ENCODE results near the gene FAM43A.

The FAM43A gene

DNA sequence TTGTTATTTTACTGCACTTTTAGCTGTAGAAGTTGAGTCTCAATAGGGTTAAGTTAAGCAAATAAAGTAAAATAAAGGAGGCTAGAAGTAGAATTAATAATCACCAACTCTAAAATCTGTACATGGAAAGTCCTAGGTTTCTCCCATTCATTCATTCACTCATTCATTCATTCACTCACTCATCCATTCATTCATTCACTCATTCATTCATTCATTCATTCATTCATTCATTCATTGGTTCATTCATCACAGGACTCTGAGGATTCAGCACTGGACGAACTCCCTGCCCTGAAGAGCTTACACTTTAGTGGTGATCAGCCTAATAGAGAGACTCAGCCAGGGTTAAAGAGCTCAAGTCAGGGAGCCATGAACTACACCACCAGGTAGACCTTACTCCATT lies 9.2 kb upstream of the FAM43A start:
- no peak for DNase-seq

DNA sequence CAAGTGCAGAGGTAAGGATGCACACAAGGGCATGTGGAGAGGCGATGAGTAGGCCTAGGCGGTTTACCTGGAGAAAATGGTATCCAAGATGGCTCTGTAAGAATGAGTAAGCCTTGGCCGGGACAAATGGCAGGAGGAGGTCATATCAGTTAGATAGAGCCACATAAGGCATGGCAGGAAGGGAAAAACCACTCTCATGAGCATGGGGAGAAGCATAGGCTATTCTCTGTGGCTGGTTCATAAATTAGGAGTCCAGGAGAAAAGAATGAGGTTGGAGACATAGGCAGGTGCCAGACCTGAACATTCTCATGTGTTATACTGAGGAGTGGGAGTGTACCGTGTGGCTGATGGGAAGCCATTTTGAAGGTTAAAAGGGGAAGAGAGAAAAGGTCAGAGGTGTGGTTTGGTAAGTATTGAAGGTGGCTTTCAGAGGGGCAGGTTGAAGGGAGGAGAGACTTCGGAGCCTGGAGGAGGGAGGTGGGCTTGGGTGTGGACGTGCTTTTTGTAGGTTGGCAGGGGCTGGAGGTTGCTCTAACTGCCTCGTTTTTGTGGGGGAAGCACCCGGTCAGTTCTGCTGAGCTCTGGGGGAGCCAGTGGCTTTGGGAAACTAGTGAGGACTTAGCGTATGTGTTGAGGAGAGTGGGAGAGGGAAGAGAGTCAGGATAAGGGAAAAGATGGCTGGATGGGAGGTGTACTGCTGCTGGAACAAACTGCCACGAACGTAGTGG lies 4.6 kb upstream of the FAM43A start:
- DNase-seq, result no peak

DNA sequence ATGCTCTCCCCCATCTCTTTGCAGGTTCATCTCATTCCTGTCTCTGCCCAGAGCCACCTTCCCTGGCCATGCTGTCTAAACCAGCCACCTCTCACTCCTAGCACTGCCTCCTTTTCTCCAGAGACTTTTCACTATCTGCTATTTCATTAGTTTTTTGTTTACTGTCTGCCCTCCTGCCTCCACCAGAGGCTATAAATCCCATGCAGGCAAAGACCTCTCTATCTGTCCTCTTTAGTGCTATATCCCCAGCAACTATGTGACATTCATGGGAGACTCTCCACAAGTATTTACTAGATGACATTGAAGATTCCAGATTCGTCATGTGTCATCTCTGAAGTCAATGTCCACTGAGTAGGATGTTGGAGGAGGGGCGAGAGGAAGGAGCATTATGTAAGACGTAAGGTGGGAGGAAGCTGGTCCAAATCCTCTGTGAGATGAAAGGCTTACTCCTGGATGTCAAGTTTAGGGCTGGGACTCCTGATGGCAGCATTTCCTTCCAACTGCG lies 3.4 kb upstream of the FAM43A start:
- no peak for DNase-seq

DNA sequence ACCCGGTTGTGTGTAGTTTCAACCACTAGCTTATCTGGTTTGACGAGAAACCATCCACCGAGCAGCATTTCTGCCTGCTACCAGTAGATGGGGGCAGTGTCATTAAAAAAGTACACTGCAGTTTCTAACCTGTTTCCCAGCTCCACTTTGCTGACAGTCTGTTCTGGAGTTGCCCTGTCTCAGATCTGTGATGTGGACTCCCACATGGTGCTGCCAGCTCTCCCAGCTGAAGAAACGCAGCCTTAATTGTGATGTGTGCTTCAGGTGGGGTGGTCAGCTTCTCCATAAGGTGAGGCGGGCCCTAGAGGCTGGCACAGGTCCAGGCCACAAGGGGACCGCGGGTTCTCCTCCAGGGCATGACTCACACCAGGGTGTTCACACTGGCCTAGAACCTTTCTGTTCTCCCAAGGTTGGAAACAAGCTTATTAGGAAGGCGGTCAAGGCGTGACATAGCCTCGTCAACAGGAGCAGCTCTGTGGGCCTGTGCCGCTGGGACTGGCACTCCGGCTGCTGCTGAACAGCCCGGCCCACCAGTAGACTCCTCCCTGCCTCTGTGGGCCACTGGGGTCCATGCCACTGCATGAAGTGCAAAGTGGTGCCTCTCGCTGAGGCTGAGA lies 2.9 kb upstream of the FAM43A start:
- peak; percentile 70 to 75 for DNase-seq

DNA sequence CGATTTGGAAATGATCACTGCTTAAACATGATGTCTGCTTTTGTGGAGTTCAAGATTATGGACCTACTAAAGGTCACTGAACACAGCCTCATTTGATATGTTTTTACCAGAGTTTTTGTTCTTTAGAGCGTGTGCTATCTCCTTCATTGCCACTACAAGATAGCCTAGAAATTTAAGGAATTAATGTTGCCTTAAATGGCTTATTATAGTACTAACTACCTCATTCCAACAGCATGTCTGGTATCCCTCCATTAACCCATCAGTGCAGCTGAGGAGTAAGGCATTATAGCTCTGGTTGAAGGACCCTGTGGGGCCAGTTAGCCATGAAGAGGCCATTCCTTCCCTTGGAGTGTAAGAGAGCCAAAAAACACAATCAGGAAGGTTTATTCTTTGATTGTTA lies 2.3 kb upstream of the FAM43A start:
- DNase-seq, result no peak

DNA sequence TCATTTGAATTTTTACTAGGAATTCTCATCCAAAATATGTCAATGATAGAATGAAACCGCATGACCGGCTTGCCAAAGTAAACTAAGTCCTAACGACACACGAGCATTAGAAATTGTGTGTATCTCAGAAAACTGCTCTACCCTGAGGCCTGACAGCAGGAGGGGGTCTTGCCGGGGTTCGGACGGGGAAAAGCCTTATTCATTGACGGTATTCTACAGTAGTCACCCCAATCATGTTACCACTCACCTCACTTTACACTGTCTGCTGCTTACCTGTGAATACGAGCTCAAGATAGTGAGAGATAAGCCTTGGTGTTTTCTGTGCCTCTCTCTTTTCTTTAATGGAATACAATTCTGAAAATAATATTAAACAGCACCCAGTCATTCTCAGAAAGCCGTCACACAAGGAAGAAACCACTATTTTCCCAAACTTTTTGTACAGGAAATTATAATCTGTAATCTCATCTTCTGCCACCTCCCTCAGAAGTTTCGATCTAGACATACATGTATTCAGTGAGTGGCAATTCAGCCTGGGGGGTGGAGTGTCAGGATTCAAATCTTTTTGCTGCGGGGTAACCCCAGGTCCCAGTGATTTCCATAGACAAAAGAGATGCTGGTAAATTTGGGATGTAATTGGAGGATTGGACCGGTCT lies 492 bp upstream of the FAM43A start:
- DNase-seq, result no peak

DNA sequence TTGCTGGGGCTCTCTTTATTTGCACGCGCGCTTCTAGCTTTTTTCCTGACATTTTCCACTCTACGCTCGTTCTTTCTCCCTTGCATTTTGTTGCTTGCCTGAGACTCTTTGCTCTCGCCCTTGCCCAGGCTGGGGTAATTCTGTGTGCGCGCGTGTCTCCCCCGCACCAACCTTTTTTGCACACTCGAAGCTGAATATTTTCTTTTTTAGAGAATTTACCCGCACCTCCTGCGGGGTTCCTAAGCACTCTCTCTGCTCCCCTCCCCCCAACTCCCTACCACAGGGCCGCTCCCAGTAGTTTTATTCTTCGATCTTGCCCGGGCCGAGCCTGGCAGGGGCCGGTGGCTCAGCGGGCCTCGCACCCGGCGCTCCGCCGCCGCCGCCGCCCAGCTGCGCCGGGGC lies 732 bp downstream of the FAM43A start:
- DNase-seq, result no peak

DNA sequence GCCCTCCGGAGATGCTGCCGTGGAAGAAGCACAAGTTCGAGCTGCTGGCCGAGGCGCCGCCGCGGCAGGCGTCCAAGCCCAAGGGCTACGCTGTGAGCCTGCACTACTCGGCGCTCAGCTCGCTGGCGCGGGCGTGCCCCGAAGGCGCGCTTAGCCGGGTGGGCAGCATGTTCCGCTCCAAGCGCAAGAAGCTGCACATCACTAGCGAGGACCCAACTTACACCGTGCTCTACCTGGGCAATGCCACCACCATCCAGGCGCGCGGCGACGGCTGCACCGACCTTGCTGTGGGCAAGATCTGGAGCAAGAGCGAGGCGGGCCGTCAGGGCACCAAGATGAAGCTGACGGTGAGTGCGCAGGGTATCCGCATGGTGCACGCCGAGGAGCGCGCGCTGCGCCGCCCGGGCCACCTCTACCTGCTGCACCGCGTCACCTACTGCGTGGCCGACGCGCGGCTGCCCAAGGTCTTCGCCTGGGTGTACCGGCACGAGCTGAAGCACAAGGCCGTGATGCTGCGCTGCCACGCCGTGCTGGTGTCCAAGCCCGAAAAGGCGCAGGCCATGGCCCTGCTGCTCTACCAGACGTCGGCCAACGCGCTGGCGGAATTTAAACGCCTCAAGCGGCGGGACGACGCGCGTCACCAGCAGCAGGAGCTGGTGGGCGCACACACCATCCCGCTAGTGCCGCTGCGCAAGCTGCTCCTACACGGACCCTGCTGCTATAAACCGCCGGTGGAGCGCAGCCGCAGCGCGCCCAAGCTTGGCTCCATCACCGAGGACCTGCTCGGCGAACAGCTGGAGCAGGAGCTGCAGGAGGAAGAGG lies 1.3 kb downstream of the FAM43A start:
- DNase-seq, result peak; percentile 19 to 21

DNA sequence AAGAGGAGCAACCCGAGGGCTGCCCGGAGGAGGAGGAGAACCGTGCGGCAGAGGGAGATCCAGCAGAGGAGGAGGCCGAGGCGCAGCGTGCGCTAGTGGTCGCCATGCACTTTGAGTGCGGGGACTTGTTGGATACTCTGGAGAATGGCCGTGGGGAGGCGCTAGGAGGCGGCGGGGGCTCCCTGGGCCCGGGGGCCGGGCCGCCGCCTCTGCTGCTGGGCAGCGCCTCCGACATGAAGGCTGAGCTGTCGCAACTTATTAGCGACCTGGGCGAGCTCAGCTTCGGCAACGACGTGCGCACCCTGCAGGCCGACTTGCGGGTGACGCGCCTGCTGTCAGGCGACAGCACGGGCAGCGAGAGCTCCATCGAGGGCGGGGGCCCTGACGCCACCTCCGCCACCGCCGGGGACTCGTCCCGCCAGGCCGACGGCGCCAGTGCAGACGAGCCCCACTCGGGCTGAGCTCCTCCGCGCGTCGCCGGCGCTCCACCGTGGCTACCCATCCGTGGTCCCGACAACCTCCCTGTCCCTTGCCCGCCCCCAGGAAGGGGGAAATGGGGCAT lies 2.0 kb downstream of the FAM43A start:
- peak; percentile 72 to 80 for DNase-seq

DNA sequence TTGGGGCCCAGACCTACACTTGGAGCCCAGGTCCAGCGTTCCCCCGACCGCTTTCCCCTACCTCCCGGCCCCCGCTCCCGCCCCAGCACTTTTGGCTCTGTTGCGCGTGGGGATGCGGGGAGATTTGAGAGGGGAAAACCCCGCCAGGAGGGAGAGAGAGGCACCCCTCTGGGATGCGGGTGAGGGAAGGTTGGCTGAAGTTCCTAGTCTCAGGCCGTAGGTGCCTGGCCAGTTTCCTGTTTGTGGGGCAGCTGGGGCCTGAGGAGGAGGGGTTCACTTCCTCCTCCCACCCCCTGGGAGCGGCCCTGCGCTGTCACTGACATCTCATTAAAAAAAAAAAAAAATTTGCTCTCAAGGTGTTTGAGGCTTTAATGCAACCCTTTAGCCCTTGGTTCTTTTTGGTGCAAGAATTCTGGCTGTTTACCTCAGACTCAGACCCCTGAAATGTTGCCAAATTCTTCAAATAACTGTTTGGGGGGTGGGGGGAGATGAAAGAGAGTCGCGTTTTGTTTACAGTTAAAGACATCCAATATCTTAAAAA lies 2.6 kb downstream of the FAM43A start:
- peak; percentile 20 to 71 for DNase-seq

DNA sequence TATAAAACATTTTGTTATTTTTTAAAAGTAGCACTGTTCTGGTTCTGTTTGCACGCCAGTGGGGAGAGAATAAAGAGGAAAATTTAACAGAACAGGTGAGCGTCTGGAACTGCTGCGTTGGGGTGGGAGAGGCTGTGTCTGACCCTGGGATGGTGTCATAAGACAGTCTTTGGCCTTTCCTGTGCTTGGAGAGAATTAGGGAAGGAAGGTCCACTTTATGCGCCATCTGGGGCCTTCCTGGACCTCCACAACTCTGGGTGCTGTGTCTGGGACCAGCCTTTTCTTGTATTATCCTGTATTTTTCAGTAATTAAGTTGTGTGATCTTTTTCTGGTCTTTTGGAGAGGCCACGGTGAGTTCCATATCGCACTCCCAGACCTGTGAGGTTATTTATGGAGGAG lies 3.3 kb downstream of the FAM43A start:
- DNase-seq, result no peak

DNA sequence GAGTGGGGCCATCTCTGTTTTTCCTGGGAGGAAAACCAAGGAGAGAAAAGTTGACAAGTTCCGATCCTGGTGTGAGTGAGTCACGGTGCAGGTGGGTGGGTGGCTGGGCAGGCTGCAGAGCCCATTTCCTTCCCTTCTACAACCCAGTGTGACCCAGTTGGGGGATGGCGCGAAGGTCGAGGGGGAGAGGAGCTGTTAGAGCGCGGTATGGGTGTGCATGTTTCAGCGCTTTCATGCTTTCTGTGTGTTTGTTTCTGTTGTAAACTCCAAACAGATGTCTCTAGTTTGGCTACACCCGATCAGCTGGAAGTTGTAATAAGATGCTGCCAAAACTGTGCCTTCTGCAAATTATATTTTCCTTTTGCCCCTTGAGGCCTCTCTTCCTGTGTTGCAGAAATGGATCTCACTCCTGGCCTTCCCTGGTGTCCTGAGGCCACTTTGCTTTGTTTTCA lies 3.8 kb downstream of the FAM43A start:
- peak in 1 of 2 donors; percentile 17 for DNase-seq

DNA sequence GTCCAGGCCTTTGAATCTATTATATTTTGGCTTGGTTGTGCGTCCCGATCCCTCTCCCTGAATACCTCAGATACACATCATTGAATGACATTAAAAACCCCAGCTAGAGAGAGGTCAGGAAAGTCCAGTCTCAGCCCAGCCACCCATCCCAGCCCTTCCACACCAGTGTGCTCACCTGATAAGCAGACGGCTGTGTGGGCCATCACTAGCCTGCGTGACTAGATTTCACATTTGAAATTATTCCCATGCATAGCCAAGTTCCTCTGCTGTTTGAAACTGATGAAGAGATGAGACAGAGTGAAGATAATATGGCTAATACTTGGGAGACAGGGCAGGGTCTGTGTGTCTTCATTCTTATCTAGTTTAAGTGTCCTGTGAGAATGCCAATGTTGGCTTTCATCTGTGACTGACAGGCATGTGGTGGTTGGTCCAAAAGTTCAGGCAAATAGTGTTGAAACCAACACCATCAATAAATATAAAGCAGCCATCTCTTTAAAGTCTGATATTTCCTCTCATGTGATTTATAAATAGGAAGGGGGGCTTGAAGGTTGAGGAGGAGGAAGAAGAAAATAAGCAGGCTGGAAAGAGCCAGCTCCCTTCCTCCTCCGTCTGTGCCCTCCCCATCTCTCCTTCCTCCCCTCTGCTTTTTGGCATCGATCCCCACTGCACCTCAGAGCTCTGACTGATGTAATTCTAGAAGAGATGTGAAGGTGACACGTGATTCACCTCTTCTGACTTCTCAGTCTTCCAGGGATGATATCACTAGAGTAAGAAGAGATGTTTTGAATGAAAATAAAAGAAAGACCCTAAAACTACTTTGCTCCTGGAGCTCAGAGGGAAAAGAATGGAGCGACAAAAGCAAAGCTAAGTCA lies 5.1 kb downstream of the FAM43A start:
- no peak for DNase-seq

DNA sequence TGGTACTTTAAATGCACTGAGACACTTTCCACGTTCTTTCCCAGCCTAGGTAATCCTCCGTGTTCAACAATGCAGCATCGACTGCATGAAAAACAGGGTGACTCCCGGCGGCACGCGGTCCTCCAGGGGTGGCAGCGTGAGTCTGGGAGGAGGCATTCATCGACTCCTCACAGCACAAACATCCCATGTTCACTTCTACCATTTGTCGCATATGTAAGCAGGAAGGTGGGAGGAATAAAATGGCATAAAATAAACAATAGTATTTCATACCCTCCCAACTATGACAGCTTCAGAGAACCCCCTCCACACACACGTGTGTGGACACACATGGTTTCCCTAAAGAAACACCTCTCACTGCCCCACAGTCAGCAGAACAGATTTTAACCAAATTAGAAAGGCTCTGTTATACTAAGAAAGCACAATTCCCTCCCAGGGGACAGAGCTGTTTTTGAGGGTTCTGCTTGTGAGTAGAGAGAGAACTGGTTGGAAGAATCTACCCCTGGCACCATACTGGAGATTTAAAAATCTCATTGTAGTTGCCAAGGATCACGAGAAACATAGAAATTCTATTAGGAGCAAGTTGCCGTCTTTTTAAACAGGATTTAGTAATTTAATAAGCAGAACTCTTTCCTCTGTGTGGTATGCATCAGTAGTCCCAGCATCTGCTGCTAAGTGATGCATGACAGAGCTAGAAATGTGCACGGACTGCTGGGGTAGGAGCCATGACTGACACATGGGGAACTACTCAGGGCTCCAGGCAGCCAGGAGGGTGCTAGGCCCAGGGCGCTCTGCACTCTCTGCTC lies 6.0 kb downstream of the FAM43A start:
- DNase-seq, result peak in 1 of 2 donors; percentile 54

DNA sequence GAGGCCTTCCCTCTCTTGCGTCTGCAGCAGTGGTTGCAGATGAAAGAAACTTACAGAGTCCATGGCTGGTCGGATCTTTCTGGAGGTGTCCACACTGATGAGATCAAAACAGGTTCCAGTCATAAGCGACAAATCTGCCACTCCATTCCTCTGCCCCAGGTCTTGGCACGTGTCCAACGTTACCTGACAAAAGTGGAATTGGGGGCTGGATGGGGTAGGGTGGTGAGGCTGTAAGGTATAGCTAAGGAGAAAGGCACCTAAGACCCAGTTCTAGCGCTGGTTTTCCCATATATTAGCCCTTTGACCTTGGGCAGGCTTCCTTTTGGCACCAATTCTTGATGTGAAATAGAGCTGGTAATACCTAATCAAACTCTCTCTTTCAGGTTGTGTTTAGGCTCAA lies 11.0 kb downstream of the FAM43A start:
- DNase-seq, result no peak

DNA sequence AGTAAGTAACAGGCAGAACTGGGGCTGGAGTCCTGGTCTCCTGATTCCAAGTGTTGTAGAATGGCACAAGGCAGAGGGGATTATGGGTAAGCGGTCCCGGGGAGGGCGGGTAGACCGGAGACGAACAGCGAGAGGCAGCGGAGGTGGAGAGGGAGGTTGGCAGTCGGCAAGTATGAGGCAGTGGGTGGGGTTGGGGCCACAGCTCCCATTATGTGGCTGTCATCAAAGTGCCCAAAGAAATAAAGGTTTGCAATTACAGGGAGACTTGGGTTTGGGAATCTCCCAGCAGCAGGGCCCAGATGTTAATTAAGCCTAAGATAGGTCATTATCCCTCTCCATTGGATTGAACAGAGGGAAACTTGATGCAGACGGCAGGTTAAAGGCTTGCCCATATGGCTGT lies 16.9 kb downstream of the FAM43A start:
- DNase-seq, result no peak

DNA sequence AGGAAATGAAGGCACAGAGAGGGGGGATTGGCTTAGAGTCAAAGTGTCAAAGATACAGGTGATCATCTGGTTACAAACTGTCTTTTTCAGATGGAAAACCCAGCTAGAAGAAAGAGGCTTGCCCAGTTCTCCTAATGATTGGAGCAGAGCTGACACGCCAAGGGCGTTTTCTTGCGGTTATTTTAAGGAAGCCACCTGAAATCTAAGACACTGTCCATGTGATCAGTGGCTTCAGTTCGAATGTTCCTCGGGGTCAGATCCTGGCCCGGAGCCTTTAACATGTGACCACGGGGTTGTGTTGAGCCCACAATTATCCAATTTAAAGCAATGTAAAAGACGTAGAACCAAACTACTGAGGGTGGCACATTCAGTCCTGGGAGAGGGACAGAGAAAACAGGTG lies 19.5 kb downstream of the FAM43A start:
- no peak for DNase-seq

DNA sequence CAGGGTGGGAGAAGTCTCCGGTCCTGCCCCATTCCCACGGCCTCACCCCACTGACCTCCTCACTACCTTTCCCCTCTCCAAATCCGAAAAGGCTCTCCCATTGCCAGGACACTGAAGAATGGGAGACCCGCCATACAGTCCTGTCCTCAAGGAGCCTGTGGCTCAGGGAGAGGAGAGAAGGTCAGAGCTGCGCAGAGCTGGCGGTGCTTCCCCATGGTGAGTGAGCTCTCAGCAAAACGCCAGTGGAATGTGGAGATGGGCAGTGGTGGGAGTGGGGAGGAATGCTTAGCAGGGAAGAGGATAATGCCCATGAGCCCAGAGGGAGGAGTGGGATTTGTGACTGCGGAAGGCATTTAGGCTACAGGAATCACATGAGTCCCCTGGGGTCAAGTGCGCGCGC lies 20.1 kb downstream of the FAM43A start:
- DNase-seq, result no peak

DNA sequence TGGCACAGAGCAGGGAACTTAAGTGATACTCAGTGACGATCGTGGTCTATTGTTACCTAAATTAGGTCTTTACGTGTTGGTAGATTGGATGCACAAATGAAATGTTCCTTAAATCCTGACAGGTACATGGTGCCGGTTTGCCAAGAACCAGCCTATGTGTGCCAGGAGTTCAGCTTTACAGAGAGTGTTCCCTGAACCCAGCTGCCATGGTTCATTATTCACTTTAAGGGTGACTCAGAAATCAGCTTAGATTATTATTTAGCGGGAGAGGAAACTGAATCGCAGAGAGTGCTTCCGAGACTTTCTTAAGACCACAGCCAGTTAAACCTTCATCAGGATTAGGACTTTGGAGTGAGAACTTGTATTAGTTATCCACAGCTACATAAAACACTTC lies 21.5 kb downstream of the FAM43A start:
- no peak for DNase-seq

DNA sequence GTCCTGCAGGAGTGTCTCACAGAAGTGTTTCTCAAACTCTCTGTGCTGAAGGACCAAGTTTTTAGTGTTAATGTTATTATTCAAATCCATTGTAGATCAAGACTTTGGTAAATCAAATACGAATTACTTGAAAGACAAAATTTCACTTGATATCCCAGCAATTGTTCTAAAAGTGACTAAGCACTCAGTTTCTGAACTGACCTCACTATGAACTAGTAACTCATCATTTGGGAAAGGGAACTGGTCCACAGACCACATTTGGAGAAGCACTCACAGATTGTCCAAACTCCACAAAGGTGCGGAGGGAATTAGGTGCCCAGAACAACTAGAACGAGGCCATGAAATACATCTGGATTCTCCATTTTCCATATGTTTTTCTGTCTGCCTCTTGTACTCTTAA lies 25.6 kb downstream of the FAM43A start:
- no peak for DNase-seq

DNA sequence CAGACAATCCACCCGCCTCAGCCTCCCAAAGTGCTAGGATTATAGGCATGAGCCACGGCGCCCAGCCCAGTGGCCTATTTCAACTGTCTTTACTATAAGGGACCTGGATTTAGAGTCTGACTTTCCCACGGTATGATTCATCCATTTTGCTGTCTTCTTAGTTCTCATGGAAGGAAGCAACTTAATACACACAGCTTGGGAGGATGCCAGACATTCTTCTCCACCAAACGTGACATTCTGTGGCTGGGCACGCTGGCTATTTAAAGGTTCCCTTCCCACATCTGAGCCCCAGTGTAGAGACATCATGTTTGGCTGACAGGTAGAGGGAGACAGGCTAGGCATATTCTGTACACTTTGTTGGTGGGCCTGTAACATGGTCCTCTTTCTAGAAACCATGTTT lies 26.2 kb downstream of the FAM43A start:
- no peak for DNase-seq
